Stomach (tissue), 9 donors: ENCODE measurements around the gene DOK3. TPM values are rescaled to one million over a fixed set of nuclear protein-coding genes. Genes with fewer than 3 reads are reported as not detected.

Experiments
- DNase-seq, 2 donors: peaks; one replicate each; pipeline versions ENCODE4 v3.0.0 to v3.0.0-alpha.2; 2013 to 2019
- H3K27ac ChIP-seq, 5 donors: fragments of 200-600 bp in 4 of 5; sonication (generic) in 4 of 5; one replicate each; pipeline ENCODE4 v1.5.1; 2013 to 2019; ENCODE audit warnings: mild to moderate bottlenecking in 1 of 5, moderate library complexity in 1 of 5
- H3K27me3 ChIP-seq, 3 donors: fragments of 200-600 bp; sonication (generic); one replicate each; pipeline ENCODE4 v1.5.1; 2017 to 2019; ENCODE audit warnings: mixed run types in 1 of 3
- H3K36me3 ChIP-seq, 4 donors: fragments of 200-600 bp; sonication (generic); 1 replicate in 3 of 4; 2 replicates in 1 of 4; pipeline ENCODE4 v1.5.1; 2016 to 2019
- H3K4me1 ChIP-seq, 4 donors: fragments of 200-600 bp; sonication (generic); one replicate each; pipeline ENCODE4 v1.5.1; 2016 to 2019
- H3K4me3 ChIP-seq, 4 donors: fragments of 200-600 bp; sonication (generic) in 3 of 4; one replicate each; pipeline ENCODE4 v1.5.1; 2016 to 2019; ENCODE audit warnings: mild to moderate bottlenecking in 1 of 4
- H3K9me3 ChIP-seq, 4 donors: fragments of 200-600 bp; sonication (generic); one replicate each; pipeline ENCODE4 v1.5.1; 2016 to 2019
- EP300 ChIP-seq: sonication (generic); formaldehyde crosslinking; IDR thresholded peaks from one replicate; pipeline ENCODE4 v1.6.1; 2017; ENCODE audit warnings: antibody characterized with exemption
- POLR2A ChIP-seq, 4 donors: fragments of 450-650 bp; IDR thresholded peaks; one replicate each; pipeline ENCODE4 v1.6.1; 2016; ENCODE audit warnings: antibody characterized with exemption in 4 of 4, control low read depth in 2 of 4, mild to moderate bottlenecking in 1 of 4, moderate library complexity in 1 of 4
- POLR2AphosphoS5 ChIP-seq, 3 donors: sonication (generic); formaldehyde crosslinking; IDR thresholded peaks; one replicate each; pipeline ENCODE4 v1.6.1; 2016; ENCODE audit warnings: antibody characterized with exemption in 3 of 3
- WGBS, 5 donors: extraction: QIAGEN DNeasy Blood & Tissue Kit in 3 of 5; methylation state at CpG; one replicate each; pipeline versions ENCODE4 v1.1.5 to v1.1.7; 2013 to 2018; 5-methylcytosine and 5-hydroxymethylcytosine counted together
- intact Hi-C: fragments of 100-400 bp; cut with DNase I; formaldehyde crosslinking; loops from one replicate; pipeline ENCODE4 v1.15.1; 2023; ENCODE audit warnings: low total_unique reads
- polyA plus RNA-seq, 3 donors: library from polyadenylated mRNA; stranded (reverse); fragments of 200-250 nt; gene quantifications; one replicate each; pipeline ENCODE4 v1.2.3, GENCODE V29; 2013
- total RNA-seq, 5 donors: library from RNA; depleted of rRNA; stranded (reverse); fragments of >200 nt; gene quantifications; one replicate each; pipeline versions ENCODE4 v1.1.0 to v1.2.3, GENCODE V29; 2014 to 2016
- TF ChIP-seq, protein P1 (sequence below), 7 experiments: fragments of 450-650 bp in 4 of 7; fragments of 200-600 bp in 3 of 7; sonication (generic) in 3 of 7; IDR thresholded peaks; one replicate each; pipeline ENCODE4 v1.5.1; 2016 to 2019; ENCODE audit warnings: antibody characterized with exemption in 7 of 7, control low read depth in 2 of 7, mild to moderate bottlenecking in 1 of 7
- donor health status: healthy with polysubstance abuse.
- donor health status: Bipolar disorder and iron deficiency.
- donor health status: healthy.

The DOK3 gene
- total and polyA plus RNA-seq, 8 donors = 0.43 to 31.2 (median 4.9) TPM; not detected in 1

- Histone ChIP-seq H3K4me1 (peaks cover 33 to 81% (median 59%) of the 10 kb centered on the region in 4 donors), H3K36me3 (peaks cover 5 to 18% (median 9%) of the 10 kb centered on the region in 4 donors), H3K9me3 (no peaks in the 10 kb centered on the region), H3K27me3 (no peaks in the 10 kb centered on the region), H3K4me3 (no peak overlapping the region), H3K27ac (no peak overlapping the region)
- intact Hi-C loops = no loop called here
- TF ChIP-seq POLR2AphosphoS5 (IDR thresholded peaks at IDR 0.05) = no peak
- TF ChIP-seq, protein P1, sequence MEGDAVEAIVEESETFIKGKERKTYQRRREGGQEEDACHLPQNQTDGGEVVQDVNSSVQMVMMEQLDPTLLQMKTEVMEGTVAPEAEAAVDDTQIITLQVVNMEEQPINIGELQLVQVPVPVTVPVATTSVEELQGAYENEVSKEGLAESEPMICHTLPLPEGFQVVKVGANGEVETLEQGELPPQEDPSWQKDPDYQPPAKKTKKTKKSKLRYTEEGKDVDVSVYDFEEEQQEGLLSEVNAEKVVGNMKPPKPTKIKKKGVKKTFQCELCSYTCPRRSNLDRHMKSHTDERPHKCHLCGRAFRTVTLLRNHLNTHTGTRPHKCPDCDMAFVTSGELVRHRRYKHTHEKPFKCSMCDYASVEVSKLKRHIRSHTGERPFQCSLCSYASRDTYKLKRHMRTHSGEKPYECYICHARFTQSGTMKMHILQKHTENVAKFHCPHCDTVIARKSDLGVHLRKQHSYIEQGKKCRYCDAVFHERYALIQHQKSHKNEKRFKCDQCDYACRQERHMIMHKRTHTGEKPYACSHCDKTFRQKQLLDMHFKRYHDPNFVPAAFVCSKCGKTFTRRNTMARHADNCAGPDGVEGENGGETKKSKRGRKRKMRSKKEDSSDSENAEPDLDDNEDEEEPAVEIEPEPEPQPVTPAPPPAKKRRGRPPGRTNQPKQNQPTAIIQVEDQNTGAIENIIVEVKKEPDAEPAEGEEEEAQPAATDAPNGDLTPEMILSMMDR (IDR thresholded peaks at IDR 0.05) = no peak
- TF ChIP-seq EP300 = no peak
- TF ChIP-seq POLR2A (IDR thresholded peaks at IDR 0.05) = no peak
- no peak for DNase-seq
- 75 to 93% (median 86%) methylated on average over 1 of the region's 1 CpG for WGBS, 5 donors
Observed at GRCh38 chr5:177550122-177550521, 40.5 kb upstream of the DOK3 start.

DNA sequence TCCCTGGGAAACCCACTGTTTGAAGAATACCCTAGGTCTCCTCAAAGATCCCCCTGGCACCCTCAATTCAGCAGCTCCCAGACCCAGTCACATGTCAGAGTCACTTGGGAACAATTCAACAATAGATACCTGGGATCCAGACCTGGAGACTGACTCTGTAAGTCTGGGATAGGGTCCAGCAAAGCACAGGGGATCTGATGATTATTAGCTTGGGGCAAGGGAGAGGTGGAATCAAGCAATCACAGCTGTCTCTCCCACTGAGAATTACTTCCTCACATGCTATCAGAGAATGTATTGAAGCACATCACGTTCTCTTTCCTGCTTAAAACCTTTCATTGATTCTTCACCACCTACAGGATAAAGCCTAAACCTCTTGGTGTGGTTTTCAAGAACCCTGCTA, 38.9 kb upstream of the DOK3 start:
- intact Hi-C loops = no loop called here
- WGBS, 5 donors = 38 to 62% (median 50%) methylated on average over 1 of the region's 1 CpG

DNA sequence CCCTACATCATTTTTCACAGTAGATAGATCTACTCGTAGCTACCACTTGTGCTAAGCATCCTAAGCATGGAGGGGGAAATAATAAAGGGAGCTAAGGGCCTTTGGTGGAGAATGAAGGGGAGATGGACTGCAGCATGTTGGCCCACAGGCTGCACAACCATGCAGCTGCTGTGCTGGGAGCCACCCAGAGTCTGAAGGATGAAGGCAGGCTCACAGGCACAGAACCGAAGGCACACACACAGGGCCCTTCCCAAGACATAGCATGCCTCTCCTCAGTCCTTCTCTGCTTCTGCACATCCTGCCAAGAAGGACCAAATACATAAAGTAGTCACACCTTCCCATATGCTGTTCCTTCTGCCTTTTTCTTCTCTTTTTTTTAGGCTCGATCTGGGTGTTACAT, 38.1 kb upstream of the DOK3 start:
- no peak for DNase-seq
- Histone ChIP-seq H3K27me3 (no peaks in the 10 kb centered on the region), H3K4me1 (peaks cover 23 to 86% (median 54%) of the 10 kb centered on the region in 4 donors), H3K36me3 (peaks cover 5 to 17% (median 9%) of the 10 kb centered on the region in 4 donors), H3K9me3 (no peaks in the 10 kb centered on the region), H3K4me3 (no peak overlapping the region), H3K27ac (peak overlapping the region in 4 of 5 donors; percentile 7 to 46 (median 26))
- TF ChIP-seq, protein P1 (IDR thresholded peaks at IDR 0.05) = no peak
- TF ChIP-seq POLR2AphosphoS5 (IDR thresholded peaks at IDR 0.05) (no peak), POLR2A (IDR thresholded peaks at IDR 0.05) (no peak), EP300 (no peak)
- WGBS, 5 donors = 65 to 77% (median 72%) methylated on average over 3 of the region's 3 CpGs
- intact Hi-C loops = no loop called here

More for the DNA sequence above, 38.9 kb upstream of the DOK3 start:
- H3K4me3 ChIP-seq = no peak overlapping the region
- no peaks in the 10 kb centered on the region for H3K27me3 ChIP-seq
- H3K9me3 ChIP-seq = no peaks in the 10 kb centered on the region
- DNase-seq = no peak
- TF ChIP-seq, protein P1 (IDR thresholded peaks at IDR 0.05) = no peak
- TF ChIP-seq EP300 (no peak), POLR2A (IDR thresholded peaks at IDR 0.05) (no peak), POLR2AphosphoS5 (IDR thresholded peaks at IDR 0.05) (no peak)
- peak overlapping the region in 3 of 5 donors; percentile 10 to 46 (median 32) for H3K27ac ChIP-seq
- H3K4me1 ChIP-seq = peaks cover 30 to 86% (median 56%) of the 10 kb centered on the region in 4 donors
- peaks cover 5 to 18% (median 9%) of the 10 kb centered on the region in 4 donors for H3K36me3 ChIP-seq

DNA sequence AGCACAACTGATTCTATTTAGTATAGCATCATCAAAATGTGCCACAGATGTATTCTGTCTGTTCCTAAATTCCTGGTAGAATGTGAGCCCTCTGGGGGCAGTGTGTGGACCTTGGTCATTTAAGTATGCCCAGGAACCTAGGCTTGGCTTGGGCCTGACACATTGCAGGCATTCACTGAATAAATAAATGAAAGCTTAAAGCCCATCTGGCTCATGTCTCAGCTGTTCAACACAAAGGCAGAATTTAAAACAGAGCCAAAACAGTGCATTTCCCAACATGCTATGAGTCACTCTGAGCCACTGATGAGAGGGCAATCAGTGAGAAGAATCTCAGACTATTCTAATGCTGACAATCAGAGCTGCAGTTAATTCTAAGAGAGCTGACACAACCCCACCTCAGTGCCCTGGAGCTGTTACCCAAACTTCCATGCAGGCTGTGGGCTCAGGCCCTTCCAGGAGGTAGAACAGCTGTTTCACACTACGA, 36.7 kb upstream of the DOK3 start:
- intact Hi-C loops = no loop called here
- DNase-seq = peak in 1 of 2 donors; percentile 54
- 68 to 84% (median 75%) methylated on average over 1 of the region's 1 CpG for WGBS, 5 donors

More for the DNA sequence above, 36.7 kb upstream of the DOK3 start:
- Histone ChIP-seq H3K4me1 (peaks cover 12 to 78% (median 50%) of the 10 kb centered on the region in 4 donors), H3K4me3 (no peak overlapping the region), H3K36me3 (peaks cover 0 to 15% (median 8%) of the 10 kb centered on the region in 4 donors), H3K27me3 (no peaks in the 10 kb centered on the region), H3K9me3 (no peaks in the 10 kb centered on the region), H3K27ac (peak overlapping the region; percentile 7 to 86 (median 81))
- TF ChIP-seq, protein P1 (IDR thresholded peaks at IDR 0.05) = no peak
- peak; percentile 71 to 94 (median 80) for TF ChIP-seq POLR2AphosphoS5 (IDR thresholded peaks at IDR 0.05)
- no peak for TF ChIP-seq POLR2A (IDR thresholded peaks at IDR 0.05)
- peak; percentile 67 for TF ChIP-seq EP300
